Liver (tissue), 9 donors: ENCODE results near the gene TOGARAM2. TPM values are rescaled to one million over a fixed set of nuclear protein-coding genes. Genes with fewer than 3 reads are reported as not detected.

Experiments
- DNase-seq: peaks from one replicate; pipeline ENCODE4 v3.0.0-alpha.2; 2017; ENCODE audit warnings: low spot score
- H3K27ac ChIP-seq, 2 donors: one replicate each; pipeline ENCODE4 v1.7.0; 2013; ENCODE audit warnings: inconsistent platforms in 2 of 2, low read length in 2 of 2, control low read depth in 1 of 2, low read depth in 1 of 2, mild to moderate bottlenecking in 1 of 2
- H3K27me3 ChIP-seq, 4 donors: one replicate each; pipeline versions ENCODE4 v1.6.1 to v1.7.0; 2013; ENCODE audit warnings: low read length in 3 of 4, inconsistent platforms in 1 of 4, mild to moderate bottlenecking in 1 of 4, moderate library complexity in 1 of 4; ENCODE audit not compliant: control insufficient read depth in 4 of 4, insufficient read depth in 4 of 4
- H3K36me3 ChIP-seq, 4 donors: one replicate each; pipeline versions ENCODE4 v1.6.1 to v1.7.0; 2013; ENCODE audit warnings: low read length in 3 of 4, mild to moderate bottlenecking in 3 of 4, low read depth in 1 of 4, moderate library complexity in 1 of 4; ENCODE audit not compliant: control insufficient read depth in 4 of 4, insufficient read depth in 3 of 4
- H3K4me1 ChIP-seq, 4 donors: one replicate each; pipeline versions ENCODE4 v1.6.1 to v1.7.0; 2013; ENCODE audit warnings: low read length in 3 of 4, mild to moderate bottlenecking in 3 of 4, moderate library complexity in 1 of 4; ENCODE audit not compliant: control insufficient read depth in 4 of 4, insufficient read depth in 4 of 4
- H3K4me3 ChIP-seq, 3 donors: one replicate each; pipeline versions ENCODE4 v1.6.1 to v1.7.0; 2013; ENCODE audit warnings: low read length in 3 of 3, control low read depth in 1 of 3, low read depth in 1 of 3, mild to moderate bottlenecking in 1 of 3
- H3K9ac ChIP-seq, 2 donors: one replicate each; pipeline ENCODE4 v1.7.0; 2013; ENCODE audit warnings: low read length in 2 of 2, mild to moderate bottlenecking in 2 of 2, moderate library complexity in 2 of 2, control low read depth in 1 of 2, low read depth in 1 of 2
- H3K9me3 ChIP-seq, 4 donors: one replicate each; pipeline versions ENCODE4 v1.6.1 to v1.7.0; 2013; ENCODE audit warnings: low read length in 3 of 4; ENCODE audit not compliant: control insufficient read depth in 4 of 4
- EGR1 ChIP-seq, 2 donors: IDR thresholded peaks; 2 replicates each; pipeline ENCODE4 v1.6.1; 2016 to 2018; ENCODE audit warnings: antibody characterized with exemption in 2 of 2, low read depth in 2 of 2
- FOXA1 ChIP-seq: IDR thresholded peaks from 2 replicates; pipeline ENCODE4 v1.6.1; 2016; ENCODE audit warnings: antibody characterized with exemption
- FOXA2 ChIP-seq: IDR thresholded peaks from 2 replicates; pipeline ENCODE4 v1.6.1; 2016; ENCODE audit warnings: antibody characterized with exemption
- GABPA ChIP-seq, 2 donors: IDR thresholded peaks in 1 of 2; conservative IDR thresholded peaks in 1 of 2; 2 replicates each; pipeline ENCODE4 v1.6.1; 2016; ENCODE audit warnings: antibody characterized with exemption in 2 of 2, mild to moderate bottlenecking in 1 of 2, moderate library complexity in 1 of 2
- HNF4A ChIP-seq, 2 donors: conservative IDR thresholded peaks; 2 replicates each; pipeline ENCODE4 v1.6.1; 2016; ENCODE audit warnings: antibody characterized with exemption in 2 of 2, mild to moderate bottlenecking in 2 of 2
- HNF4G ChIP-seq: IDR thresholded peaks from 2 replicates; pipeline ENCODE4 v1.6.1; 2016; ENCODE audit warnings: antibody characterized with exemption
- JUND ChIP-seq, 2 donors: IDR thresholded peaks; 2 replicates each; pipeline ENCODE4 v1.6.1; 2016; ENCODE audit warnings: antibody characterized with exemption in 2 of 2
- NR2F2 ChIP-seq: IDR thresholded peaks from 2 replicates; pipeline ENCODE4 v1.6.1; 2016; ENCODE audit warnings: antibody characterized with exemption
- RAD21 ChIP-seq, 2 donors: IDR thresholded peaks; 2 replicates each; pipeline ENCODE4 v1.6.1; 2016; ENCODE audit warnings: antibody characterized with exemption in 2 of 2, mild to moderate bottlenecking in 2 of 2
- RXRA ChIP-seq, 2 donors: IDR thresholded peaks; 2 replicates each; pipeline ENCODE4 v1.6.1; 2017 to 2018; ENCODE audit warnings: antibody characterized with exemption in 2 of 2, mild to moderate bottlenecking in 1 of 2
- SP1 ChIP-seq: IDR thresholded peaks from 2 replicates; pipeline ENCODE4 v1.6.1; 2018; ENCODE audit warnings: antibody characterized with exemption, mild to moderate bottlenecking
- YY1 ChIP-seq: IDR thresholded peaks from 2 replicates; pipeline ENCODE4 v1.6.1; 2016; ENCODE audit warnings: antibody characterized with exemption, mild to moderate bottlenecking
- WGBS: extraction: QIAGEN DNeasy Blood & Tissue Kit; methylation state at CpG from one replicate; pipeline ENCODE4 v1.1.7; 2013; 5-methylcytosine and 5-hydroxymethylcytosine counted together
- polyA plus RNA-seq, 2 donors: library from polyadenylated mRNA; stranded (reverse) in 1 of 2; unstranded in 1 of 2; fragments of 200-250 nt in 1 of 2; fragments of >200 nt in 1 of 2; fragmentation: Nextera tagmentation in 1 of 2; extraction: Ambion mirVana in 1 of 2; gene quantifications; one replicate each; pipeline versions ENCODE4 v1.2.1 to v1.2.3, GENCODE V29; 2013 to 2015
- total RNA-seq, 2 donors: library from RNA; depleted of rRNA; stranded (reverse); fragments of >200 nt; gene quantifications; one replicate each; pipeline ENCODE4 v1.2.3, GENCODE V29; 2014
- TF ChIP-seq, protein P1 (sequence below): IDR thresholded peaks from 2 replicates; pipeline ENCODE4 v1.6.1; 2016; ENCODE audit warnings: antibody characterized with exemption, mild to moderate bottlenecking
- TF ChIP-seq, protein P2 (sequence below): IDR thresholded peaks from 2 replicates; pipeline ENCODE4 v1.6.1; 2016; ENCODE audit warnings: antibody characterized with exemption
- TF ChIP-seq, protein P3 (sequence below): IDR thresholded peaks from 2 replicates; pipeline ENCODE4 v1.6.1; 2016; ENCODE audit warnings: antibody characterized with exemption
- TF ChIP-seq, protein P4 (sequence below): IDR thresholded peaks from 2 replicates; pipeline ENCODE4 v1.6.1; 2016; ENCODE audit warnings: antibody characterized with exemption
- donor health status: healthy.
- donor health status: healthy.
- donor health status: healthy.
- donor health status: healthy.
- donor health status: healthy.

Gene TOGARAM2
- total and polyA plus RNA-seq, 4 donors: 0.15 to 0.42 (median 0.19) TPM; not detected in 1

DNA sequence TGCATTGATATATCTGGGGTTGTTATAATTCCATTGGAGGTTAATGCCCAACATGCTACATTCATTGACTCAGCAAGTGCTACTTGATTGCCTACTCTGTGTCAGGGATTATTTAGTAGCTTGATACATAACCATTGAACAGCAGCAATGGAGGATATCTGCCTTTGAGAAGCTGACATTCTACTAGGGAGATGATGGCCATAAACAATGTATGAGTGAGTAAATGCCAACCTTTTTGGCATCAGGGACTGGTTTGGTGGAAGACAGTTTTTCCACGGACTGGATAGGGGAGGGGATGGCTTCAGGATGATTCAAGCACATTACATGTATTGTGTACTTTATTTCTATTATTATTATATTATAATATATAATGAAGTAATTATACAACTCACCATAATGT, 31.9 kb upstream of the TOGARAM2 start (continued):
- TF ChIP-seq, protein P1, sequence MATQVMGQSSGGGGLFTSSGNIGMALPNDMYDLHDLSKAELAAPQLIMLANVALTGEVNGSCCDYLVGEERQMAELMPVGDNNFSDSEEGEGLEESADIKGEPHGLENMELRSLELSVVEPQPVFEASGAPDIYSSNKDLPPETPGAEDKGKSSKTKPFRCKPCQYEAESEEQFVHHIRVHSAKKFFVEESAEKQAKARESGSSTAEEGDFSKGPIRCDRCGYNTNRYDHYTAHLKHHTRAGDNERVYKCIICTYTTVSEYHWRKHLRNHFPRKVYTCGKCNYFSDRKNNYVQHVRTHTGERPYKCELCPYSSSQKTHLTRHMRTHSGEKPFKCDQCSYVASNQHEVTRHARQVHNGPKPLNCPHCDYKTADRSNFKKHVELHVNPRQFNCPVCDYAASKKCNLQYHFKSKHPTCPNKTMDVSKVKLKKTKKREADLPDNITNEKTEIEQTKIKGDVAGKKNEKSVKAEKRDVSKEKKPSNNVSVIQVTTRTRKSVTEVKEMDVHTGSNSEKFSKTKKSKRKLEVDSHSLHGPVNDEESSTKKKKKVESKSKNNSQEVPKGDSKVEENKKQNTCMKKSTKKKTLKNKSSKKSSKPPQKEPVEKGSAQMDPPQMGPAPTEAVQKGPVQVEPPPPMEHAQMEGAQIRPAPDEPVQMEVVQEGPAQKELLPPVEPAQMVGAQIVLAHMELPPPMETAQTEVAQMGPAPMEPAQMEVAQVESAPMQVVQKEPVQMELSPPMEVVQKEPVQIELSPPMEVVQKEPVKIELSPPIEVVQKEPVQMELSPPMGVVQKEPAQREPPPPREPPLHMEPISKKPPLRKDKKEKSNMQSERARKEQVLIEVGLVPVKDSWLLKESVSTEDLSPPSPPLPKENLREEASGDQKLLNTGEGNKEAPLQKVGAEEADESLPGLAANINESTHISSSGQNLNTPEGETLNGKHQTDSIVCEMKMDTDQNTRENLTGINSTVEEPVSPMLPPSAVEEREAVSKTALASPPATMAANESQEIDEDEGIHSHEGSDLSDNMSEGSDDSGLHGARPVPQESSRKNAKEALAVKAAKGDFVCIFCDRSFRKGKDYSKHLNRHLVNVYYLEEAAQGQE: no peak
- TF ChIP-seq FOXA1 (no peak), RXRA (IDR thresholded peaks at IDR 0.05) (no peak)
- TF ChIP-seq, protein P2, sequence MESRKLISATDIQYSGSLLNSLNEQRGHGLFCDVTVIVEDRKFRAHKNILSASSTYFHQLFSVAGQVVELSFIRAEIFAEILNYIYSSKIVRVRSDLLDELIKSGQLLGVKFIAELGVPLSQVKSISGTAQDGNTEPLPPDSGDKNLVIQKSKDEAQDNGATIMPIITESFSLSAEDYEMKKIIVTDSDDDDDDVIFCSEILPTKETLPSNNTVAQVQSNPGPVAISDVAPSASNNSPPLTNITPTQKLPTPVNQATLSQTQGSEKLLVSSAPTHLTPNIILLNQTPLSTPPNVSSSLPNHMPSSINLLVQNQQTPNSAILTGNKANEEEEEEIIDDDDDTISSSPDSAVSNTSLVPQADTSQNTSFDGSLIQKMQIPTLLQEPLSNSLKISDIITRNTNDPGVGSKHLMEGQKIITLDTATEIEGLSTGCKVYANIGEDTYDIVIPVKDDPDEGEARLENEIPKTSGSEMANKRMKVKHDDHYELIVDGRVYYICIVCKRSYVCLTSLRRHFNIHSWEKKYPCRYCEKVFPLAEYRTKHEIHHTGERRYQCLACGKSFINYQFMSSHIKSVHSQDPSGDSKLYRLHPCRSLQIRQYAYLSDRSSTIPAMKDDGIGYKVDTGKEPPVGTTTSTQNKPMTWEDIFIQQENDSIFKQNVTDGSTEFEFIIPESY: no peak
- TF ChIP-seq, protein P3, sequence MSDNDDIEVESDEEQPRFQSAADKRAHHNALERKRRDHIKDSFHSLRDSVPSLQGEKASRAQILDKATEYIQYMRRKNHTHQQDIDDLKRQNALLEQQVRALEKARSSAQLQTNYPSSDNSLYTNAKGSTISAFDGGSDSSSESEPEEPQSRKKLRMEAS: no peak

DNA sequence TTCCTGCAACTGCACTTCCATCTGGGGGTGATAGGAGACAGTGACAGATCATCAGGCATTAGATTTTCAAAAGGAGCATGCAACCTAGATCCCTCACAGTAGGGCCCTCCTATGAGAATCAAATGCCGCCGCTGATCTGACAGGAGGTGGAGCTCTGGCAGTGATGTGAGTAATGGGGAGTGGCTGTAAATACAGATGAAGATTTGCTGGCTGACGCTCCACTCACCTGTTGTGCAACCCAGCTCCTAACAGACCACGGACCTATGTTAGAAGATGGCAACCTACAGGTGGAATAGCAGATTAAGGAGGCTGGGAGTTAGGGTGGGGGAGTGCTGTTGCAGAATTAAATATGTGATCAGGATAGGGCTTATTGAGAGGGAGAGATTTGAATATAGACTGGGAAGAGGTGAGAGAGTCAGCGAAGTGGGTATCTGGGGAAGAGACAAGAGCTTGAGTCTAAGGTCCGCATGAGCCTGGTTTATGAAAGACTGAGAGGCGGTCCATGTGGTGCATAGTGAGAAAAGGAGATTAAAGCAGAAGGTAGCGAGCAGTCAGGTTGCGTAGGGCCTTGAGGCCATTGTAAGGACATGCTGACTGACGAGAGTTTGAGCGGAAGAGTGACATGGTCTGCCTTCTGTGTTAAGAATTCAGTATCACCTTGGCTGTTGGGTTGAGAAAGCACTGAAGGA, 31.3 kb upstream of the TOGARAM2 start:
- Histone ChIP-seq H3K36me3 (peaks cover 2 to 36% (median 24%) of the 10 kb centered on the region in 4 donors), H3K27me3 (no peaks in the 10 kb centered on the region), H3K4me1 (peaks cover 4 to 17% (median 9%) of the 10 kb centered on the region in 4 donors), H3K27ac (no peak overlapping the region), H3K9ac (no peak overlapping the region), H3K4me3 (no peak overlapping the region), H3K9me3 (no peaks in the 10 kb centered on the region)
- no peak for DNase-seq
- WGBS: 88% methylated on average over 11 of the region's 11 CpGs
- TF ChIP-seq, protein P2: no peak
- TF ChIP-seq HNF4G: no peak
- TF ChIP-seq, protein P4, sequence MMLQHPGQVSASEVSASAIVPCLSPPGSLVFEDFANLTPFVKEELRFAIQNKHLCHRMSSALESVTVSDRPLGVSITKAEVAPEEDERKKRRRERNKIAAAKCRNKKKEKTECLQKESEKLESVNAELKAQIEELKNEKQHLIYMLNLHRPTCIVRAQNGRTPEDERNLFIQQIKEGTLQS: no peak
- no peak for TF ChIP-seq FOXA1
- no peak for TF ChIP-seq JUND (IDR thresholded peaks at IDR 0.05)
- no peak for TF ChIP-seq RAD21 (IDR thresholded peaks at IDR 0.05)

DNA sequence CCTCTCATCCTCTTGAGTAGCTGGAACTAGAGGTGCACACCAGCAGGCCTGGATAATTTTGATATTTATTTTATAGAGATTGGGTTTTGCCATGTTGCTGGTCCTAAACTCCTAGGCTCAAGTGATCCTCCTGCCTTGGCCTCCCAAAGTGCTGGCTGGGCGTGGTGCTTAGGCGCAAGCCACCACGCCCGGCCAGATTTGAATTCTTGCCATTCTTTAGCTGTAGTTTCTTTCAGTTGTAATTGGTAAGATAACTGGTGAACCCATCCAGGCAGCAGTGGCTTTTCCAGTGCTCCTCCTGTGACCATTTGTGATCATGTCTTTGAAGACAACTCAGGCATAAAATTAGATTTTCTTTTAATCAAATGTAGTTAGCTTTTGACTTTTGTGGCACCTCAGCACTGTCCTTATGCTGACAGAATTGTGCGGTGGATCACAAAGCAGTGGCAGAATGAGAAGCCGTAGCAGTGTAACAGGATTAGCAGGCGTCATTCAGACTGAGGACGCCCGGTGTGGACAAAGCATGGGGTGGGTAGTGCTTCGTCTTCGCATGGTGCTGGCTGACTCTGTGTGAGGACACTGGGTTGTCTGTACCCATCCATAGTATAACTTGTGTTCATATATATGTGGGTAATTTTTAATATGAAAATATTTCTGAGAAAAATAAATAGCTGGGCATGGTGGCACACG, 30.0 kb upstream of the TOGARAM2 start:
- WGBS: 95% methylated on average over 12 of the region's 12 CpGs
- no peak overlapping the region for H3K9ac ChIP-seq
- no peak overlapping the region for H3K4me3 ChIP-seq
- peaks cover 4 to 17% (median 9%) of the 10 kb centered on the region in 4 donors for H3K4me1 ChIP-seq
- no peak for DNase-seq
- no peaks in the 10 kb centered on the region for H3K27me3 ChIP-seq
- H3K27ac ChIP-seq: no peak overlapping the region
- peaks cover 2 to 24% (median 15%) of the 10 kb centered on the region in 4 donors for H3K36me3 ChIP-seq
- H3K9me3 ChIP-seq: no peaks in the 10 kb centered on the region
- TF ChIP-seq RAD21 (IDR thresholded peaks at IDR 0.05) (no peak), EGR1 (IDR thresholded peaks at IDR 0.05; ENCODE audit: low read depth in 2 of 2) (no peak), FOXA2 (no peak), HNF4A (conservative IDR thresholded peaks at IDR 0.05) (no peak), HNF4G (no peak), GABPA (IDR thresholded peaks at IDR 0.05 in 1 of 2, conservative IDR thresholded peaks at IDR 0.05 in 1 of 2) (no peak), YY1 (no peak), JUND (IDR thresholded peaks at IDR 0.05) (no peak), NR2F2 (no peak), FOXA1 (no peak), RXRA (IDR thresholded peaks at IDR 0.05) (no peak), SP1 (no peak)
- TF ChIP-seq, protein P4: no peak
- TF ChIP-seq, protein P3: no peak
- TF ChIP-seq, protein P2: no peak
